Fibroblast of the conjunctiva (primary cell): ENCODE data around the gene MBD3L3.
"Not testable (repeated sequence)": the region's sequence is repeated elsewhere in the genome, so short reads cannot be mapped to it uniquely, and the experiment has no call there.

Experiments
- DNase-seq: peaks from one replicate; pipeline ENCODE4 v3.0.0-alpha.2; 2010; ENCODE audit warnings: low read depth

MBD3L3 gene

GRCh38 chr19:7063339-7063738 lies 4.9 kb upstream of the MBD3L3 start:
- DNase-seq = no peak

DNA sequence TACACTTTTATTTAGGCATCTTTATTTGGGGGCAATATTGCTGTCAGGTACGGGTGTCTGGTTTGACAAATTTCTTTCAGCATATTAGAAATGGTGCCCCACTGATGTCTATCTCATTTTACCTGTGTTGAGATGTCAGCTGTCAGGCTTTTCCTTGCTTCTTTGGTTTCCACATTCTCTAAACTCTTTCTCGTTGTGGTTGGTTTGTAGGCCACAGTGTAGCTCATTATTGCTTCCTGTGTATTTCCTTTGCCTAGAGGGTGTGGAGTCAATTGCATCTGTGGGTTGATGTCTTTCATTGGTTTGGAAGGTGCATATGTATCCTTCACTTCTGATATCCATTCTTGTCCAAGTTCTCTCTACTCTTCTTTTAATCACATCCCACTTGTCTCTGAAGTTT lies 1.5 kb upstream of the MBD3L3 start:
- DNase-seq = not testable (repeated sequence)

- not testable (repeated sequence) for DNase-seq
Observed at GRCh38 chr19:7056371-7056770, 2.1 kb downstream of the MBD3L3 start.

GRCh38 chr19:7055679-7056078 lies 2.8 kb downstream of the MBD3L3 start:
- DNase-seq = not testable (repeated sequence)

DNA sequence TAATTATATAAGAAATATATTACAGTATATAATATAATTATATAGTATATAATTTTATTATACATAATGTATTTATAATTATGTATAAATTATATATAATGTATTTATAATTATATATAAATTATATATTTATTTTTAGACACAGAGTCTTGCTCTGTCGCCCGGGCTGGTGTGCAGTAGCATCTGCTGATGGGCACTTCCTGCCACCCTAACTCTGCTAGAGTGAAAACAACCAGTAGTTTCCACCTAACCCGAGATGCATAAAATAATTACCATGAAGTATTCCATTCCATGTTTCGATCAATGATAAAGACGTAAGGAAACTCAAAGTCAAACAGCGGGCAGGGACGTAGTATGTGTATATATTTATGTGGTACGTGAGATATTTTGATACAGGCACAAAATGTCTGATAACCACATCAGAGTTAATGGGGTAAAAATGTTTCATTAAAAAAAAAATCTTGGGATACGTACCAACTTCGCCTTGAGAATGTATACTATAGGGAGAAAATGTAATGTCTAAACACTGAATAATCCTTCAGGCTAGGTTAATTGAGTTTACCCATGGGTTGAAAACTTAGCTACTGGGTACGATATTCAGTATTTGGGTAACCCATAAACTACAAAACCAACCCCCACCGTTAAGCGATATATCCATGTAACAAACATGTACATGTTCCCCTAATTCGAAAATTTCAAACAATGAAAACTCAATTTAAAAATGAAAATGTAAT lies 3.7 kb downstream of the MBD3L3 start:
- not testable (repeated sequence) for DNase-seq

GRCh38 chr19:7052896-7053295 lies 5.6 kb downstream of the MBD3L3 start:
- not testable (repeated sequence) for DNase-seq

DNA sequence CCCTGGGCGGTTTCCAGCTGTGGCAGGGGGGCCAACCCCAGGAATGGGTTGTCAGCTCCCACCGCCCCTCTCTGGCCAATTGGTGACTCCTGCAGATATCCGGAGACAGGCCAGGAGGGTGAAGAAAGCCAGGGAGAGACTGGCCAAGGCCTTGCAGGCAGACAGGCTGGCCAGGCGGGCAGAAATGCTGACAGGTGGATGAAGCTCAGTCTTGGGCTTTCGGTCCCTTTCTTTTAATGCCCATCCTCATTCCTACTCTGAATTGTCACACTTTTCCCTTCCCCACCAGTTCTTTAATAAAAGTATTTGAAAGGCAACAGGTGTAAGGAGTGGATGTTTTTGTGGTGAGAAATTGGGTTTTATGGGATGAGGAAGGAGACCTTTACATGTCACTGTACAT lies 7.1 kb downstream of the MBD3L3 start:
- not testable (repeated sequence) for DNase-seq

DNA sequence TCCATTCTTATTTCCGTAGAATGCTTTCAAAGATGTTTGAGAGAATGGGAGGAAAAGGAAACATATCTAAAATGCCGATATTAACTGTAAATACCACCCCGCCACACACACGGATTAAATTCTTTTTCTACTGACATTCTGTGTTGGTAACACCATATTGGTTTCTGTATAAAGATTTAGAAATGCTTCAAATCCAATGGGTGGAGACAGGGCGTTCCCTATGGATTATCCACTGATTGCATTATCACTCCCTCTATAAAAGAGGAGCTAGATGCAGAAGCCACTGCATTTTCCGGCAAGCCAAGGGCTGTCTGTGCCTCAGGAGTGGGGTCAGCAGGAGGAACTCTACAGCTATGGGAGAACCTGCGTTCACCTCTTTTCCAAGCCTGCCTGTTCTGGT lies 9.5 kb downstream of the MBD3L3 start, which contains the start of gene MBD3L2:
TSS of gene MBD3L2 (plus strand) at position 301 of the 400 bp plus-strand sequence. CDS start at position 354, 53 bp downstream.
- DNase-seq = not testable (repeated sequence)

DNA sequence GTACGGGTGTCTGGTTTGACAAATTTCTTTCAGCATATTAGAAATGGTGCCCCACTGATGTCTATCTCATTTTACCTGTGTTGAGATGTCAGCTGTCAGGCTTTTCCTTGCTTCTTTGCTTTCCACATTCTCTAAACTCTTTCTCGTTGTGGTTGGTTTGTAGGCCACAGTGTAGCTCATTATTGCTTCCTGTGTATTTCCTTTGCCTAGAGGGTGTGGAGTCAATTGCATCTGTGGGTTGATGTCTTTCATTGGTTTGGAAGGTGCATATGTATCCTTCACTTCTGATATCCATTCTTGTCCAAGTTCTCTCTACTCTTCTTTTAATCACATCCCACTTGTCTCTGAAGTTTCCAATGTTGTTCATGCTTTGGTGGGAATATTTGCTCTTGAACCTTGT lies 16.9 kb downstream of the MBD3L3 start:
- DNase-seq = not testable (repeated sequence)

- not testable (repeated sequence) for DNase-seq
Observed at GRCh38 chr19:7040079-7040478, 18.4 kb downstream of the MBD3L3 start, which contains the start of gene MBD3L4. Gene MBD3L4 (minus strand): TSS chr19:7040179. CDS start chr19:7040144, 35 bp downstream.

DNA sequence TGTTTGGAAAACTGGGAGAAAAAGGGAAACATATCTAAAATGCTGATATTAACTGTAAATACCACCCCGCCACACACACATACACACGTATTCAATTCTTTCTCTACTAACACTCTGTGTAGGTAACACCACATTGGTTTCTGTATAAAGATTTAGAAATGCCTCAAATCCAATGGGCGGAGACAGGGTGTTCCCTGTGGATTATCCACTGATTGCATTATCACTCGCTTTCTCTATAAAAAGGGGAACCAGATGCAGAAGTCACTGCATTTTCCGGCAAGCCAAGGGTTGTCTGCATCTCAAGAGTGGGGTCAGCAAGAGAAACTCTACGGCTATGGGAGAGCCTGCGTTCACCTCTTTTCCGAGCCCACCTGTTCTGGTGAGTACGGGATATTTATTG lies 28.2 kb downstream of the MBD3L3 start, which contains the start of gene MBD3L5:
TSS of gene MBD3L5 (plus strand) at position 301 of the 400 bp plus-strand sequence. CDS start at position 335, 34 bp downstream.
- DNase-seq = not testable (repeated sequence)

- DNase-seq = not testable (repeated sequence)
Observed at GRCh38 chr19:7028790-7029189, 29.7 kb downstream of the MBD3L3 start.

DNA sequence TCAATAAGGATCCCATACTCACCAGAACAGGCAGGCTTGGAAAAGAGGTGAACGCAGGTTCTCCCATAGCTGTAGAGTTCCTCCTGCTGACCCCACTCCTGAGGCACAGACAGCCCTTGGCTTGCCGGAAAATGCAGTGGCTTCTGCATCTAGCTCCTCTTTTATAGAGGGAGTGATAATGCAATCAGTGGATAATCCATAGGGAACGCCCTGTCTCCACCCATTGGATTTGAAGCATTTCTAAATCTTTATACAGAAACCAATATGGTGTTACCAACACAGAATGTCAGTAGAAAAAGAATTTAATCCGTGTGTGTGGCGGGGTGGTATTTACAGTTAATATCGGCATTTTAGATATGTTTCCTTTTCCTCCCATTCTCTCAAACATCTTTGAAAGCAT lies 37.1 kb downstream of the MBD3L3 start, which contains the start of gene MBD3L2B:
TSS of gene MBD3L2B (minus strand) at position 101 of the 400 bp plus-strand sequence. CDS start at position 67, 34 bp downstream.
- not testable (repeated sequence) for DNase-seq

DNA sequence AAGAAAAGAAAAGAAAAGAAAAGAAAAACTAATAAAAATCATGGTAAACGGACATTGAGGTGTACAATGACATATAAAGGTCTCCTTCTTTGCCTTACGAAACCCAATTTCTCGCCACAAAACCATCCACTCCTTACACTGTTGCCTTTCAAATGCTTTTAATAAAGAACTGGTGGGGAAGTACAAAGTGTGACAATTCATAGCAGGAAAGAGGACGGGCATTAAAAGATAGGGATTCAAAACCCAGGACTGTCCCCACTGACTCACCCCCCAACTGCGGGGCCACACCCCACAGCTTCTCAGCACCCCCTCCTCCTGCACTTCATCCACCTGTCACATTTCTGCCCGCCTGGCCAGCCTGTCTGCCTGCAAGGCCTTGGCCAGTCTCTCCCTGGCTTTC lies 39.6 kb downstream of the MBD3L3 start:
- no peak for DNase-seq

DNA sequence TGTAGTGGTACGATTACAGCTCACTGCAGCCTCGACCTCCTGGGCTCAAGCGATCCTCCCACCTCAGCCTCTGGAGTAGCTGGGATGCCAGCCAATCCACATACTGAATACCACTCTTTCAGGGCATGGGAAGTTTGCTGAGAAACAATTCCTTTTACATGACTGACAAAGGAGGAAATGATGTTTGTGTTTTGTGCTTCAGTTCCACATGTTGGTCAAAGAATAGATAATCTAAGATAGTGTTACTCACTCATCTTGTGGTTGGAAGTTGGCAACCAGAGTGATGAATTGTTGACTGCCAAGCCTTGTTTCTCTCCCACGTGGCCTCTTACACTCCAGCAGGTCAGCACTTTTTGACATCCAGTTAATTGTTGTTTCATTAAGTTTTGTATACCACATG lies 44.8 kb downstream of the MBD3L3 start:
- DNase-seq = no peak

- DNase-seq = no peak
Observed at GRCh38 chr19:7010722-7011593, 47.5 kb downstream of the MBD3L3 start.

DNA sequence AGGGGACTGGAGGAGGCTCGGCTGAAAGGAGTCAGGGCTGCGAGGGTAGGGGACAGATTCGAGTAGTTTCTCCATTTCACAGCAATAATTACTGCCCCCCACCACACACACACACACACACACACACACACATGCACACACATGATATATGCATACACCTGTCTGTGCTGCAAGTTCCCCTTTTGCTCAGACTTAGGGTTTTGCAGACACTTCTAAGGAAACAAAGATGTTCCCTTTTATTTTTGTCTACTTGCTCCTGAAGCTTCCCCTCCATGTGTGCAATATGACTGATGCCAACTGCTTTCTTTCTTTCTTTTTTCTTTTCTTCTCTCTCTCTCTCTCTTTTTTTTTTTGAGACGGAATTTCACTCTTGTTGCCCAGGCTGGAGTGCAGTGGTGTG lies 50.6 kb downstream of the MBD3L3 start:
- no peak for DNase-seq
